ENCODE results near the gene CRTAC1. TPM values are rescaled to one million over a fixed set of nuclear protein-coding genes. Genes with fewer than 3 reads are reported as not detected.

Gene CRTAC1
- total RNA-seq, 1 experiment from 2014 or later: 0.46 TPM

GRCh38 chr10:97919012-97919411, 111.4 kb downstream of the CRTAC1 start:
- Histone ChIP-seq H3K56ac (ENCODE audit: insufficient read length, low read depth, low read length) (no peak overlapping the region), H2BK5ac (ENCODE audit: insufficient read length, low read length) (no peak overlapping the region), H3K9me3 (ENCODE audit: control insufficient read depth, low read depth, low read length) (no peaks in the 10 kb centered on the region), H3K23me2 (ENCODE audit: insufficient read length, low read depth, low read length, poor library complexity, severe bottlenecking) (peaks cover 2% of the 10 kb centered on the region), H3K4ac (ENCODE audit: low read depth, low read length) (no peak overlapping the region), H3K23ac (ENCODE audit: insufficient read length, low read depth, low read length) (no peak overlapping the region), H3K79me2 (ENCODE audit: insufficient read depth, low read length) (no peaks in the 10 kb centered on the region), H2BK120ac (ENCODE audit: low read depth, low read length, poor library complexity, severe bottlenecking) (no peak overlapping the region), H3K27me3 (ENCODE audit: insufficient read depth, low read length) (no peaks in the 10 kb centered on the region), H3K27ac (ENCODE audit: insufficient read length, low read depth, low read length) (no peak overlapping the region), H3K4me1 (ENCODE audit: insufficient read depth, low read length) (no peaks in the 10 kb centered on the region), H4K20me1 (ENCODE audit: control insufficient read depth, insufficient read depth, insufficient read length) (no peaks in the 10 kb centered on the region), H3K79me1 (ENCODE audit: insufficient read depth, low read depth, low read length, poor library complexity, severe bottlenecking) (no peaks in the 10 kb centered on the region), H3K4me2 (ENCODE audit: insufficient read depth, insufficient read length, low read length) (no peak overlapping the region), H3K18ac (ENCODE audit: insufficient read length, low read depth, low read length) (no peak overlapping the region), H2BK15ac (ENCODE audit: low read depth, low read length) (no peak overlapping the region), H3K14ac (ENCODE audit: insufficient read depth, low read length) (no peak overlapping the region), H2AFZ (ENCODE audit: low read length) (no peak overlapping the region), H2BK12ac (ENCODE audit: insufficient read length, low read depth, low read length) (no peak overlapping the region), H4K91ac (ENCODE audit: insufficient read length, low read depth, low read length) (no peak overlapping the region), H4K8ac (replicated peaks; ENCODE audit: insufficient read length, low read depth, low read length) (no peak overlapping the region), H2AK5ac (ENCODE audit: insufficient read length, low read length) (no peak overlapping the region), H4K5ac (ENCODE audit: insufficient read length, low read depth, low read length) (no peak overlapping the region), H2BK20ac (ENCODE audit: low read depth, low read length, poor library complexity, severe bottlenecking) (no peak overlapping the region), H3K9ac (ENCODE audit: extremely low read depth, insufficient read length, low read length) (no peak overlapping the region), H3T11ph (ENCODE audit: low read length) (no peak overlapping the region)
- H3K36me3 Mint-ChIP-seq (ENCODE audit: insufficient read depth in 1 of 3, low read depth in 3 of 3): no peaks in the 10 kb centered on the region
- H3K27ac Mint-ChIP-seq: no peak overlapping the region
- H3K27me3 Mint-ChIP-seq (ENCODE audit: low read depth): peaks cover 53% of the 10 kb centered on the region
- no peaks in the 10 kb centered on the region for H3K9me3 Mint-ChIP-seq
- no peak for TF ChIP-seq CTCF (conservative IDR thresholded peaks at IDR 0.05)
- DNase-seq: no peak
- peaks cover 0 to 12% of the 10 kb centered on the region in 2 experiments; a peak in 2 of 4 replicates for H3K4me1 Mint-ChIP-seq
- no CpG with 5 or more reads among the region's 3 CpGs for WGBS (ENCODE audit: extremely low coverage, insufficient read length, low lambda C conversion rate)
- H3K4me3 Mint-ChIP-seq: no peak overlapping the region

All from H9 (cell line).